ENCODE data around the gene NCAN. TPM values are rescaled to one million over a fixed set of nuclear protein-coding genes. Genes with fewer than 3 reads are reported as not detected.
"Not testable (repeated sequence)": the region's sequence is repeated elsewhere in the genome, so short reads cannot be mapped to it uniquely, and the experiment has no call there.

The NCAN gene
- total and polyA plus RNA-seq, 4 donors = 0.06 TPM; not detected in 3

DNA sequence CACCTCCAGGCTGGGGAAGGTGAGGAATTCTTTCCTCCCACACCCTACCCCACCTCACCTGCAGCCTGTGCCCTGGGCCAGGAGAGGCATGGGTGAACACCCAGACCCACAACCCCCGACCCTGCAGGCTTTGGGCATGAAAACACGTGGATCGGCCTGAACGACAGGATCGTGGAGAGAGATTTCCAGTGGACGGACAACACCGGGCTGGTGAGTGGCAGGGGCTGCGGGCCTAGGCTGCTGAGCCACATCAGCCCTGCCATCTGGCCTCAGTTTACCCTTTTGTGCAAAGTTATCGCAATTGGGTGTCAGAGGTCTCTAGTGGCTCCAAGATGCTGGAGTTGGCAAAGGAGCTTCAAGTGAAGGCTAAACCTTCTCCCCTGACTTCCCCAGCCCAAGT, 28.7 kb downstream of the NCAN start (continued):
- no peak for TF ChIP-seq RAD21 (IDR thresholded peaks at IDR 0.05)
- no peak for TF ChIP-seq RXRA (IDR thresholded peaks at IDR 0.05)
- TF ChIP-seq, protein P1, sequence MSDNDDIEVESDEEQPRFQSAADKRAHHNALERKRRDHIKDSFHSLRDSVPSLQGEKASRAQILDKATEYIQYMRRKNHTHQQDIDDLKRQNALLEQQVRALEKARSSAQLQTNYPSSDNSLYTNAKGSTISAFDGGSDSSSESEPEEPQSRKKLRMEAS (IDR thresholded peaks at IDR 0.05) = no peak
- no peak for TF ChIP-seq EGR1 (IDR thresholded peaks at IDR 0.05; ENCODE audit: low read depth in 2 of 2)

DNA sequence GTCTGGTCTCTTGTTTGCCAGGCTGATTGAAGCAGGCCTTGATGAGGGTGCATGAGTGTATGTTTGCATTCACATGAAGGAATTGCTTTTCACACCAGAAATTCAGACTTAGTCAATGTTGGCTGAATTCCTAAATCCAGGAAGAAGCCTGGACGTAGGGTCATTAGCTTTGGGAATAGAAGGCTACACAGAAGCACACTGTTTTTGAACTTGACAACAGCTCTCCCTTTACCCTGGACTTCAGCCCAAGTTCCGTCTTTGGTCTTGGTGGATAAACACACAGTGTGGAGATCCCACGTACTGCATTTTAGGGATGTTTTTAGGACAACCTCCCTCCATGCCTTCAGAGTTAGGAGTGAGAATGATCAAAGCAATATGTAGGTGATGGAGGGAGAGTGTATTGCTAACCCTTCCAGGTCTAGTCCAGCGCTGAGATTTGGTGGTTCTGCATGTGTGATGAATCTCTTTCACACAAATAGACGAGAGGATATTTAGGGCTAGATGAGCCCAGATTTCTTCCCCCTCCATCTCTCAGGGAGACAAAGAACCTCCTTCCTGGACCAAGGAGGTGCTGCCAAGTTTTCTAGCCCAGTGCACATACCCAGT, 38.5 kb downstream of the NCAN start:
- H3K4me3 ChIP-seq (ENCODE audit: low read depth in 1 of 3, low read length in 3 of 3) = no peak overlapping the region
- no peak for TF ChIP-seq NR2F2 (IDR thresholded peaks at IDR 0.05)
- TF ChIP-seq RXRA (IDR thresholded peaks at IDR 0.05) = peak in 1 of 2 donors; percentile 31
- WGBS = 56% methylated on average over 5 of the region's 5 CpGs
- H3K4me1 ChIP-seq (ENCODE audit: control insufficient read depth in 4 of 4, insufficient read depth in 4 of 4, low read length in 3 of 4) = no peaks in the 10 kb centered on the region
- no peaks in the 10 kb centered on the region for H3K27me3 ChIP-seq (ENCODE audit: control insufficient read depth in 4 of 4, insufficient read depth in 4 of 4, low read length in 3 of 4)
- no peaks in the 10 kb centered on the region for H3K36me3 ChIP-seq (ENCODE audit: control insufficient read depth in 4 of 4, insufficient read depth in 3 of 4, low read depth in 1 of 4, low read length in 3 of 4)
- DNase-seq (ENCODE audit: low spot score) = no peak
- no peak overlapping the region for H3K9ac ChIP-seq (ENCODE audit: low read depth in 1 of 2, low read length in 2 of 2)
- no peak overlapping the region for H3K27ac ChIP-seq (ENCODE audit: low read depth in 1 of 2, low read length in 2 of 2)
- H3K9me3 ChIP-seq (ENCODE audit: control insufficient read depth in 4 of 4, low read length in 3 of 4) = no peaks in the 10 kb centered on the region

DNA sequence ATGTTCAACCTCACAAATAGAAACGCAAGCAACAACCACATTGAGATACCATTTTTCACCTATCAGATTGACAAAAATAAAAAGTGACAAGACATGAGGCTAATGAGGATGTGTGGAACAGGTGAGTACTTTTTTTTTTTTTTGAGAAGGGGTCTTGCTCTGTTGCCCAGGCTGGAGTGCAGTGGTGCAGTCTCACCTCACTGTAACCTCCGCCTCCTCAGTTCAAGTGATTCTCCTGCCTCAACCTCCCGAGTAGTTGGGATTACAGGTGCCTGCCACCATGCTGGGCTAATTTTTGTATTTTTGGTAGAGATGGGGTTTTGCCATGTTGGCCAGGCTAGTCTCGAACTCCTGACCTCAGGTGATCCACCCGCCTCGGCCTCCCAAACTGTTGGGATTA, 41.7 kb downstream of the NCAN start:
- not testable (repeated sequence) for H3K4me1 ChIP-seq (ENCODE audit: control insufficient read depth in 4 of 4, insufficient read depth in 4 of 4, low read length in 3 of 4); H3K36me3 ChIP-seq (ENCODE audit: control insufficient read depth in 4 of 4, insufficient read depth in 3 of 4, low read depth in 1 of 4, low read length in 3 of 4); H3K4me3 ChIP-seq (ENCODE audit: low read depth in 1 of 3, low read length in 3 of 3); H3K9ac ChIP-seq (ENCODE audit: low read depth in 1 of 2, low read length in 2 of 2); H3K9me3 ChIP-seq (ENCODE audit: control insufficient read depth in 4 of 4, low read length in 3 of 4); DNase-seq (ENCODE audit: low spot score); H3K27ac ChIP-seq (ENCODE audit: low read depth in 1 of 2, low read length in 2 of 2); H3K27me3 ChIP-seq (ENCODE audit: control insufficient read depth in 4 of 4, insufficient read depth in 4 of 4, low read length in 3 of 4)
- 82% methylated on average over 6 of the region's 6 CpGs for WGBS

DNA sequence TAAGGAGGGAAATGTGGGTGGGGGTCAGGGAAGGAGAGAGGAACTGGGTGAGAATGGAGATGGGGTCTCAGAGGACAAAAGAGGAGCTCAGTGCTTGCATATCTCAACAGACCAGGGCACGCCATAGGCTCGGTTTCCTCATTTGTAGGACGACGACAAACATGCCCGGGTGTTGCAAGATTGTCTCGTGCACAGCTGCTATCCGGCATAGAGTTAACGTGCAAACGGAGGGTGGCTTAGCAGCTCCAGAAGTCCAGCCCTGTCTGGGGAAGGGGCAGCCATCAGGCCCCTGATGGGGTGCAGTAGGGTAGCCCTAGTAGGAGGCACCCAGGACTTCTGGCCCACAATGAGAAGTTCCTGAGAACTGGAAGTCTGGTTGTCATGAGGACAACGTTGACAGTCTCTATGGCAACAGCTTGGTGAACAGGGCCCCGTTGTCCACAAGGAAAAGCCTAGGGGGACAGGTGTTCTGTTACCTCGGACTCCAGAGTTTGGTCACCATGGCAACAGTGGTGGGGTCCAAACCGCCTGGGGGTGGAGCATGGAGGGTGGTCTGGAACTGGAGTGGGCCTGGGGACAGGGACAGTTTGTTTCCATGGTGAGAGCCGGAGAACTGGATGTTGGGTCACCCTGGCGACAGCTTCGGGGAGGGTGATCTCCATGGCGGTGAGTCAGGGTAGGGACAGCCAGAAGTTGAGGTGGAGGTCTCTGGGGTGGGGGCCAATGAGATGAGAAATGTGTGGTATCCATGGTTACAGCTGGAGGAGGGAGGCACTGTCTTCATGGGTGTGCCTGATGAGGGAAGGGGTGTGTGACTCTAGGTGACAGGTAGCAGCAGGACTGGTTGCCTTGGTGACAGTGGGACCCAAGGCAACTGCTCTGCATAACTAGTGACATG, 44.6 kb downstream of the NCAN start:
- H3K36me3 ChIP-seq (ENCODE audit: control insufficient read depth in 4 of 4, insufficient read depth in 3 of 4, low read depth in 1 of 4, low read length in 3 of 4) = no peaks in the 10 kb centered on the region
- DNase-seq (ENCODE audit: low spot score) = no peak
- no peaks in the 10 kb centered on the region for H3K9me3 ChIP-seq (ENCODE audit: control insufficient read depth in 4 of 4, low read length in 3 of 4)
- no peaks in the 10 kb centered on the region for H3K4me1 ChIP-seq (ENCODE audit: control insufficient read depth in 4 of 4, insufficient read depth in 4 of 4, low read length in 3 of 4)
- no peaks in the 10 kb centered on the region for H3K27me3 ChIP-seq (ENCODE audit: control insufficient read depth in 4 of 4, insufficient read depth in 4 of 4, low read length in 3 of 4)
- 39% methylated on average over 17 of the region's 17 CpGs for WGBS
- no peak overlapping the region for H3K9ac ChIP-seq (ENCODE audit: low read depth in 1 of 2, low read length in 2 of 2)
- H3K4me3 ChIP-seq (ENCODE audit: low read depth in 1 of 3, low read length in 3 of 3) = no peak overlapping the region
- H3K27ac ChIP-seq (ENCODE audit: low read depth in 1 of 2, low read length in 2 of 2) = no peak overlapping the region
- TF ChIP-seq SP1 (IDR thresholded peaks at IDR 0.05) (no peak), YY1 (IDR thresholded peaks at IDR 0.05) (no peak), HNF4A (conservative IDR thresholded peaks at IDR 0.05) (no peak), NR2F2 (IDR thresholded peaks at IDR 0.05) (no peak), JUND (IDR thresholded peaks at IDR 0.05) (no peak), RXRA (IDR thresholded peaks at IDR 0.05) (no peak), TAF1 (conservative IDR thresholded peaks at IDR 0.05) (no peak), GABPA (IDR thresholded peaks at IDR 0.05 in 1 of 2, conservative IDR thresholded peaks at IDR 0.05 in 1 of 2) (no peak), RAD21 (IDR thresholded peaks at IDR 0.05) (no peak), EGR1 (IDR thresholded peaks at IDR 0.05; ENCODE audit: low read depth in 2 of 2) (no peak), HNF4G (IDR thresholded peaks at IDR 0.05) (no peak), FOXA1 (IDR thresholded peaks at IDR 0.05) (no peak)
- TF ChIP-seq, protein P2, sequence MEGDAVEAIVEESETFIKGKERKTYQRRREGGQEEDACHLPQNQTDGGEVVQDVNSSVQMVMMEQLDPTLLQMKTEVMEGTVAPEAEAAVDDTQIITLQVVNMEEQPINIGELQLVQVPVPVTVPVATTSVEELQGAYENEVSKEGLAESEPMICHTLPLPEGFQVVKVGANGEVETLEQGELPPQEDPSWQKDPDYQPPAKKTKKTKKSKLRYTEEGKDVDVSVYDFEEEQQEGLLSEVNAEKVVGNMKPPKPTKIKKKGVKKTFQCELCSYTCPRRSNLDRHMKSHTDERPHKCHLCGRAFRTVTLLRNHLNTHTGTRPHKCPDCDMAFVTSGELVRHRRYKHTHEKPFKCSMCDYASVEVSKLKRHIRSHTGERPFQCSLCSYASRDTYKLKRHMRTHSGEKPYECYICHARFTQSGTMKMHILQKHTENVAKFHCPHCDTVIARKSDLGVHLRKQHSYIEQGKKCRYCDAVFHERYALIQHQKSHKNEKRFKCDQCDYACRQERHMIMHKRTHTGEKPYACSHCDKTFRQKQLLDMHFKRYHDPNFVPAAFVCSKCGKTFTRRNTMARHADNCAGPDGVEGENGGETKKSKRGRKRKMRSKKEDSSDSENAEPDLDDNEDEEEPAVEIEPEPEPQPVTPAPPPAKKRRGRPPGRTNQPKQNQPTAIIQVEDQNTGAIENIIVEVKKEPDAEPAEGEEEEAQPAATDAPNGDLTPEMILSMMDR (IDR thresholded peaks at IDR 0.05; ENCODE audit: low read depth, low read length, missing input control) = no peak
- TF ChIP-seq, protein P1 (IDR thresholded peaks at IDR 0.05) = no peak
- TF ChIP-seq, protein P3, sequence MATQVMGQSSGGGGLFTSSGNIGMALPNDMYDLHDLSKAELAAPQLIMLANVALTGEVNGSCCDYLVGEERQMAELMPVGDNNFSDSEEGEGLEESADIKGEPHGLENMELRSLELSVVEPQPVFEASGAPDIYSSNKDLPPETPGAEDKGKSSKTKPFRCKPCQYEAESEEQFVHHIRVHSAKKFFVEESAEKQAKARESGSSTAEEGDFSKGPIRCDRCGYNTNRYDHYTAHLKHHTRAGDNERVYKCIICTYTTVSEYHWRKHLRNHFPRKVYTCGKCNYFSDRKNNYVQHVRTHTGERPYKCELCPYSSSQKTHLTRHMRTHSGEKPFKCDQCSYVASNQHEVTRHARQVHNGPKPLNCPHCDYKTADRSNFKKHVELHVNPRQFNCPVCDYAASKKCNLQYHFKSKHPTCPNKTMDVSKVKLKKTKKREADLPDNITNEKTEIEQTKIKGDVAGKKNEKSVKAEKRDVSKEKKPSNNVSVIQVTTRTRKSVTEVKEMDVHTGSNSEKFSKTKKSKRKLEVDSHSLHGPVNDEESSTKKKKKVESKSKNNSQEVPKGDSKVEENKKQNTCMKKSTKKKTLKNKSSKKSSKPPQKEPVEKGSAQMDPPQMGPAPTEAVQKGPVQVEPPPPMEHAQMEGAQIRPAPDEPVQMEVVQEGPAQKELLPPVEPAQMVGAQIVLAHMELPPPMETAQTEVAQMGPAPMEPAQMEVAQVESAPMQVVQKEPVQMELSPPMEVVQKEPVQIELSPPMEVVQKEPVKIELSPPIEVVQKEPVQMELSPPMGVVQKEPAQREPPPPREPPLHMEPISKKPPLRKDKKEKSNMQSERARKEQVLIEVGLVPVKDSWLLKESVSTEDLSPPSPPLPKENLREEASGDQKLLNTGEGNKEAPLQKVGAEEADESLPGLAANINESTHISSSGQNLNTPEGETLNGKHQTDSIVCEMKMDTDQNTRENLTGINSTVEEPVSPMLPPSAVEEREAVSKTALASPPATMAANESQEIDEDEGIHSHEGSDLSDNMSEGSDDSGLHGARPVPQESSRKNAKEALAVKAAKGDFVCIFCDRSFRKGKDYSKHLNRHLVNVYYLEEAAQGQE (IDR thresholded peaks at IDR 0.05) = no peak
- TF ChIP-seq, protein P4, sequence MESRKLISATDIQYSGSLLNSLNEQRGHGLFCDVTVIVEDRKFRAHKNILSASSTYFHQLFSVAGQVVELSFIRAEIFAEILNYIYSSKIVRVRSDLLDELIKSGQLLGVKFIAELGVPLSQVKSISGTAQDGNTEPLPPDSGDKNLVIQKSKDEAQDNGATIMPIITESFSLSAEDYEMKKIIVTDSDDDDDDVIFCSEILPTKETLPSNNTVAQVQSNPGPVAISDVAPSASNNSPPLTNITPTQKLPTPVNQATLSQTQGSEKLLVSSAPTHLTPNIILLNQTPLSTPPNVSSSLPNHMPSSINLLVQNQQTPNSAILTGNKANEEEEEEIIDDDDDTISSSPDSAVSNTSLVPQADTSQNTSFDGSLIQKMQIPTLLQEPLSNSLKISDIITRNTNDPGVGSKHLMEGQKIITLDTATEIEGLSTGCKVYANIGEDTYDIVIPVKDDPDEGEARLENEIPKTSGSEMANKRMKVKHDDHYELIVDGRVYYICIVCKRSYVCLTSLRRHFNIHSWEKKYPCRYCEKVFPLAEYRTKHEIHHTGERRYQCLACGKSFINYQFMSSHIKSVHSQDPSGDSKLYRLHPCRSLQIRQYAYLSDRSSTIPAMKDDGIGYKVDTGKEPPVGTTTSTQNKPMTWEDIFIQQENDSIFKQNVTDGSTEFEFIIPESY (IDR thresholded peaks at IDR 0.05) = no peak

Measured in liver (tissue), 9 donors.